Measurements from ENCODE around the gene CLOCK.

GRCh38 chr4:55578341-55579010, 31.8 kb upstream of the CLOCK start:
- TF ChIP-seq TEAD4 (IDR thresholded peaks at IDR 0.05) (no peak), MAX (IDR thresholded peaks at IDR 0.05) (no peak), RAD21 (IDR thresholded peaks at IDR 0.05; ENCODE audit: low read depth) (no peak), REST (IDR thresholded peaks at IDR 0.05; ENCODE audit: low read depth) (no peak)

Measured in Ishikawa (cell line).